WTC11 (cell line): ENCODE data around the gene LAMA3.

Experiments used
- IRF2 ChIP-seq: sonication (generic); formaldehyde crosslinking; IDR thresholded peaks from 2 replicates; pipeline ENCODE4 v1.8.0; 2022; ENCODE audit warnings: low read depth, missing genetic modification reagents, borderline replicate concordance
- JUN ChIP-seq: sonication (generic); formaldehyde crosslinking; IDR thresholded peaks from 2 replicates; pipeline ENCODE4 v1.8.0; 2023; ENCODE audit warnings: mild to moderate bottlenecking, missing genetic modification reagents
- MLX ChIP-seq: sonication (generic); formaldehyde crosslinking; IDR thresholded peaks from 2 replicates; pipeline ENCODE4 v1.8.1; 2023; ENCODE audit warnings: mild to moderate bottlenecking, missing genetic modification reagents, moderate library complexity
- NR3C1 ChIP-seq: sonication (generic); formaldehyde crosslinking; conservative IDR thresholded peaks from 2 replicates; pipeline ENCODE4 v1.8.1; 2023; ENCODE audit warnings: low read depth, mild to moderate bottlenecking, missing genetic modification reagents
- USF2 ChIP-seq: sonication (generic); formaldehyde crosslinking; IDR thresholded peaks from 2 replicates; pipeline ENCODE4 v1.8.1; 2023; ENCODE audit warnings: mild to moderate bottlenecking, missing genetic modification reagents, moderate library complexity

- TF ChIP-seq IRF2 (CRISPR knock-in tag) (no peak), MLX (no peak), JUN (CRISPR knock-in tag) (no peak), NR3C1 (CRISPR knock-in tag) (no peak), USF2 (CRISPR knock-in tag) (no peak)
These were observed 725 bp upstream of the LAMA3 start for GRCh38 chr18:23688528-23688927.
